COLO668 (cell line): ENCODE results near the gene COL6A6.

Source experiments
- DNase-seq: peaks from one replicate; lab custom pipeline; 2025; ENCODE audit not compliant: unreplicated experiment; lab: John Stamatoyannopoulos, UW

The COL6A6 gene

GRCh38 chr3:130516645-130517512 lies at the start of gene COL6A6:
TSS of gene COL6A6 (plus strand) at chr3:130517177. CDS start at chr3:130560365, 43,188 bp downstream.
- DNase-seq: peak; percentile 6

- DNase-seq: no peak
Observed at GRCh38 chr3:130468311-130468710, 48.7 kb upstream of the COL6A6 start.

- DNase-seq: no peak
Observed at GRCh38 chr3:130470126-130470525, 46.9 kb upstream of the COL6A6 start.

- no peak for DNase-seq
Observed at GRCh38 chr3:130473416-130473815, 43.6 kb upstream of the COL6A6 start.

GRCh38 chr3:130480736-130481135 lies 36.2 kb upstream of the COL6A6 start:
- no peak for DNase-seq

GRCh38 chr3:130488288-130488687 lies 28.7 kb upstream of the COL6A6 start:
- no peak for DNase-seq

- no peak for DNase-seq
Observed at GRCh38 chr3:130488769-130489450, 28.1 kb upstream of the COL6A6 start.

- no peak for DNase-seq
Observed at GRCh38 chr3:130490241-130490640, 26.7 kb upstream of the COL6A6 start.

- DNase-seq: no peak
Observed at GRCh38 chr3:130491431-130491830, 25.5 kb upstream of the COL6A6 start.

GRCh38 chr3:130504701-130505100 lies 12.3 kb upstream of the COL6A6 start:
- DNase-seq: no peak

- no peak for DNase-seq
Observed at GRCh38 chr3:130506031-130506430, 10.9 kb upstream of the COL6A6 start.

GRCh38 chr3:130507746-130508145 lies 9.2 kb upstream of the COL6A6 start:
- DNase-seq: no peak

GRCh38 chr3:130509008-130509407 lies 8.0 kb upstream of the COL6A6 start:
- no peak for DNase-seq

GRCh38 chr3:130514681-130515080 lies 2.3 kb upstream of the COL6A6 start:
- DNase-seq: no peak

- DNase-seq: no peak
Observed at GRCh38 chr3:130515755-130516154, 1.2 kb upstream of the COL6A6 start.

- no peak for DNase-seq
Observed at GRCh38 chr3:130517602-130518001, 625 bp downstream of the COL6A6 start.

- DNase-seq: no peak
Observed at GRCh38 chr3:130519754-130520153, 2.8 kb downstream of the COL6A6 start.

GRCh38 chr3:130522399-130522798 lies 5.4 kb downstream of the COL6A6 start:
- no peak for DNase-seq

GRCh38 chr3:130527426-130527825 lies 10.4 kb downstream of the COL6A6 start:
- no peak for DNase-seq

GRCh38 chr3:130528120-130528519 lies 11.1 kb downstream of the COL6A6 start:
- no peak for DNase-seq

- DNase-seq: peak; percentile 63
Observed at GRCh38 chr3:130529486-130530215, 12.7 kb downstream of the COL6A6 start.

GRCh38 chr3:130533247-130533646 lies 16.3 kb downstream of the COL6A6 start:
- no peak for DNase-seq
